Measurements from ENCODE around the gene NAA35.

NAA35 gene

DNA sequence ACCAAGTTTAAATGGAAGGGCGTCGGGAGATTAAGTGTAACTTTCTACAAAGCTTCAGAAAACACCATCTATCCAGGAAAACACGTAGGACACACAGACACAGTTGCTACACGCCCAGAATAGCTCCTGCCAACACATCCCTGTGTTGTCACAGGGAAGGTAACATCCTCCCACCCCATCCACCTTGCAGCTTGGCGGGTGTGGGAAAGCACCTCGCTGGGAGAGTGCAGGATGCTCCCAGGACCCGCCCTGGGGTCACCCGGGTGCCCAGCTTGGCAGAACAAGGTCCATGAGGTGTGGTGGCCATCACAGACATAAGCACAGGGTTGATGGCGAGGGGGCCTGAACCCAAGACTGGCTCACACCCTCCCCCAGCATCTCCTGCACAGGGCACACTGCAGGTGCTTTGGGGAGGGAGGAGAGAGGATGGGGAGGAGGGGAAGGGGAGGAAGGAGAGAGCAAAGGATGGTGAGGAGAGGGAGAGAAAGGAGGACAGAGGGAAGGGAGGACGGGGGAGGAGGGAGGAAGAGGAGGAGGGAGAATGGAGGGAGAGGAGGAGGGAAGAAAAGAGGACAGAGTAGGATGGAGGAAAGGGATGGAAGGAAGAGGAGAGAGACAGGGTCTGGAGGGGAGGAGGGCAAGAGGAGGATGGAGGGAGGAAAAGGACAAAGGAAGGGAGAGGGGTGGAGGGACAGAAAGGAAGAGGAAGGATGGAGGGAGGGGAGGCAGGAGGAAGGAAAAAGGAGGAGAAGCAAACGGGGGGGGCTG is 121.2 kb downstream of the NAA35 start:
- no peak for DNase-seq (ENCODE audit: low read depth in 4 of 4, low spot score in 1 of 4)

DNA sequence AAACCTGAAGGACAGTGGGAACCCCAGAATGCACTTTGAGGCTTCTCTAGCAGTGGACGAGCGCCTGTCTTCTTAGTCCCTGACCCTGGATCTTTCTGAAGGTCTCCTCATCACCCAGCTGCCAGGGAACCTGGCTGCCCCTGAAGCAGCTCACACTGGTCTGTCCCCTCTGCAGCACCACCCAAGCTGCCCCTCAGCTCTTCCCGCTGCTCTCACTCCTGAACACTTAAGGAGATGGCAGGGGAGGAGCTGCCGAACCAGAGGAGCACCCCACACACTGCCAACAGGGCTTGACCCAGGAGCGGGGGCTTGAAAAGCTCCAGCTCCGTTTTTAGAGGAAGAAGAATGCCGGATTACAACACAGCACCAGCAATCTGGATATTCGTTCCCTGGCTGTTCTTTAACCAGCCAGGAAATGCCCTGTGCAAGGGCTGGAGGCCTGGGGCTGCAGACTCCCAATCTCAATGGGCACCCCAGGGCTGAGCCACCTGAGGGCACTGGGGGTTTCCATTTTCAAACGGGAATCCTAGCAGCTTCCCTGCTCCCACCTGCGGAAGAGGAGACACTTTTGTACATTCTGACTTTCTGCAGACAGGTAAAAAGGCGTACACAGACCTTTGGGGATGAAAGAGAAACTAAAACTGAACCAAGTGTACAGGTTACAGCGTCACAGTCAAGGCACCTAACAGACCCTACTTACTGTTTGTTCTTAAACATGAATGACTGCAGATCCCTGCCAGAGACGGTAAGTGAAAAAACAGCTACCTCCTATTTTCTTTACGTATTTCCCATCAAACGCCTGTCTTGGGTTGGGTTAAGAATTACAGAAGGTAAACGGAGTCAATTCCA is 122.1 kb downstream of the NAA35 start:
- DNase-seq (ENCODE audit: low read depth in 4 of 4, low spot score in 1 of 4): no peak

- DNase-seq (ENCODE audit: low read depth in 4 of 4, low spot score in 1 of 4): no peak
Measured at GRCh38 chr9:86064220-86064619, 123.3 kb downstream of the NAA35 start.

DNA sequence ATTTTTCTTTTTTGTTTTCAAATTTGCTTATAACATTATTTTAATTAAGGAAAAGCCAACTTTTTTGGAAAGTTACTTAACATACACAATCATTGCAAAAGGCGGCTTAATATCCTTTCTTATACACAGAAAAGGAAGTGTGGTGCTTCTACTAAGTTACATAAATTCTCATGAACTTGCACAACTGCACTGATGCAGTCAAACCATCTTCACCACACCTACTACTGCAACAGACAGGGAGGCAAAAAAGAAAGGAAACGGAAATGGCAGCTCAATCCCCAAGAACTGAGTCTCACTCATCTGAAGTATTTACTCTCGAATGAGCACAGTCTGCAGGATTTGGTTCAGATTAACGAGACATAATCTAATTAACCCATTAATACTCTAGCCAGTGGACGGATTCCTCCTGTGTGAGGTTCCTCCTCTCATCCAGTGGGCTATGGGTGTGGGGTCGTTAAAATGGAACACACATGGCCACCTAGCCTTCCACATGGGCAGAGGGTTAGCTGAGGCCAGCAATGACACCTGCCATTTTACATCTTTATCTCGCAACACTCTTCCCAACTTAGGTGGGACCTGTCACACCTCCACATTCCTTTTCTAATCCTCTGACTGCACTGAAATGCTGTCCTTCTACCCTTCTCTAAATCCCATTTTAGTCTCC is 128.4 kb downstream of the NAA35 start:
- no peak for DNase-seq (ENCODE audit: low read depth in 4 of 4, low spot score in 1 of 4)

Measured in stimulated activated CD4-positive, alpha-beta T cell treated with anti-CD3 and anti-CD28 coated beads, Interleukin-1b, Interleukin-23, amount 100 ng/mL, for 24 hours (primary cell).